GM19395 (cell line): ENCODE data around the gene LYRM9.
A peak's percentile ranks its signal among the peaks of the same experiment; 100 is the strongest.
"Not testable (repeated sequence)": the region's sequence is repeated elsewhere in the genome, so short reads cannot be mapped to it uniquely, and the experiment has no call there.

Experiments
- ATAC-seq: cut with Tn5 transposase; IDR thresholded peaks from one replicate; pipeline ENCODE4 v1.9.1; 2021; ENCODE audit warnings: mild to moderate bottlenecking, moderate library complexity; ENCODE audit not compliant: unreplicated experiment

Gene LYRM9

DNA sequence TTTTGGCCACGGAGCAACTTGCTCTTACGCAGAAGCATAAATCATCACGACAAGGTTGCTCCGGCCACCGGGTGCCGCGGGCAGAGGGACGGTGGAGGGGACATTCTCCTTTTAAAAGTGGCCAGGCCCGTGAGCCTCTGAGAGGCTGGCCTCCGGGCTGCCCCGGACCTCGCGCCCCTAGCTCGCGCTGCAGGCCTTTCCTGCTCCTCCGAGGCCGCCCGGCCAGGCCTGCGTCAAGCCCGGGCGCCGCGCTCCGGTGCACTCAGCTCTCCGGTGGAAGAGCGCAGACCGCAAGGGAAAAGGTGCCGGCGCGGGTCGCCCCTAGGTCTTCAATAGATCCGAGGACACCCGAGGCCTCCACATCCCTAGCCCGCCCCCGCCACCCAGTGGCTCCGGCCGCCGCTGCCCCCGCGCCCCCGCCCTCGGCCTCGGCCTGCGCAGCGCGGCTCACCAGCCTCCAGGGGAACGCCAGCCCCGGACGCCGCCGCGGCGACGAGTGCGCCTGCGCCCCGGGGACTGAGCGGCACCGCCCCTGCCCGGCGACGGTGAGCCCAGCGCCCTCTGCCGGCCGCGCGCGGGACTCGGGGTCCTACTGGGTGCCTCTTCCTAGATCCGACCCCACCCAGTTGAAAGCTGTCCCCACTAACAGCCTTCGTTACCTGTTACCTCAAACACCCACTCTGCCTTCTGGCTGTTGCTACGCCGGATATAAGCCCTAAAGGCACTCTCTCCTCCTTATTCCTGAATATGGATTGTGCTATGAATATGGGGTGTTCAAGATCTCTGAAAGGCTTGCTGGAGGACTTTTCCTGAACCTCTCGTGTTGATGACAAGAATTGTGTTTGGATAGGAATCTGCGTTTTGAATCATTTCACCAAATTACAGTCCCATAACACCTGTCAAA lies at the start of gene LYRM9:
Gene LYRM9, minus strand, starts transcription at position 500 of the 904 bp plus-strand sequence. CDS start 10,671 bp downstream, outside the sequence.
- ATAC-seq, result peak; percentile 89

DNA sequence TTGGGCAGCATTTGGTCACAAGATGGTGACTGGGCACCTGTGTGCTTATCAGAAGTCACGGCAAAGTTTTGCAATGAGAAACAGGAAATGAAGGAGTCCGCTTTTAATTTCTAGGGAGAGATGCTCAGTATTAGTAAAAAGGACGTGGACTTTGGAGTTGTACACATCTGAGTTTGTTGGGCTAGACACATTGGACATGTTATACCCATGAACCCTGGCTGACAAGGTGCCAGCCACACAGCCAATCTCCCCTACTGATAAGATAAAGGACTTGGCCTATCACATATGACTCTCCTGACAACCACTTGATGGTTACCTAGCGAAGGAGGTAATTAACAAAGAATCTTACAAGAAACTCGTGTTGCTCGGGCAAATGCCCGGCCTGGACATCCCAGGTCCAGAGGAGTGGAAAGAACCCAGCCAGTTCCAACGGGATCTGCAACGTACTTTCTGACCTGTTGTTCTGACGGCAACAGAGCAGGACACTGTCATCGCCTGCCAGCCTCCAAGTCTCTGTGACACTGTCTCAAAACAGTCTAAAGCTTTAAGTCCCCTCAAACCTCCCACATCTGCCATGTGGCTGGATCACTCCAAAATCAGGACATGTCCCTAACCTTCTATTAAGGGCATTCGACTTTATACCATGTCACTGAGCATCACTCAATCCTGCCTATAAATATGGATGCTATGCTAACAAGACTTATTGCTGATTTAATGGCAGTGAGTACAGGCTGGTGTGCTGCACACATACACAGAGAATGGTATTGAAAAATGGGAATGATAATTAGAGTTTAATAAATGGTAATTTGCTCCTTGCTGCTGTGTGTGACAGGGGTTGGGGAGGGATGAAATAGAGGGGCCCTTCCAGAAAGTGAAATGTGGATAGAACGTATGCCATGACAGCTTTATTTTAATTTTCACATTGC lies 47.6 kb upstream of the LYRM9 start:
- no peak for ATAC-seq

DNA sequence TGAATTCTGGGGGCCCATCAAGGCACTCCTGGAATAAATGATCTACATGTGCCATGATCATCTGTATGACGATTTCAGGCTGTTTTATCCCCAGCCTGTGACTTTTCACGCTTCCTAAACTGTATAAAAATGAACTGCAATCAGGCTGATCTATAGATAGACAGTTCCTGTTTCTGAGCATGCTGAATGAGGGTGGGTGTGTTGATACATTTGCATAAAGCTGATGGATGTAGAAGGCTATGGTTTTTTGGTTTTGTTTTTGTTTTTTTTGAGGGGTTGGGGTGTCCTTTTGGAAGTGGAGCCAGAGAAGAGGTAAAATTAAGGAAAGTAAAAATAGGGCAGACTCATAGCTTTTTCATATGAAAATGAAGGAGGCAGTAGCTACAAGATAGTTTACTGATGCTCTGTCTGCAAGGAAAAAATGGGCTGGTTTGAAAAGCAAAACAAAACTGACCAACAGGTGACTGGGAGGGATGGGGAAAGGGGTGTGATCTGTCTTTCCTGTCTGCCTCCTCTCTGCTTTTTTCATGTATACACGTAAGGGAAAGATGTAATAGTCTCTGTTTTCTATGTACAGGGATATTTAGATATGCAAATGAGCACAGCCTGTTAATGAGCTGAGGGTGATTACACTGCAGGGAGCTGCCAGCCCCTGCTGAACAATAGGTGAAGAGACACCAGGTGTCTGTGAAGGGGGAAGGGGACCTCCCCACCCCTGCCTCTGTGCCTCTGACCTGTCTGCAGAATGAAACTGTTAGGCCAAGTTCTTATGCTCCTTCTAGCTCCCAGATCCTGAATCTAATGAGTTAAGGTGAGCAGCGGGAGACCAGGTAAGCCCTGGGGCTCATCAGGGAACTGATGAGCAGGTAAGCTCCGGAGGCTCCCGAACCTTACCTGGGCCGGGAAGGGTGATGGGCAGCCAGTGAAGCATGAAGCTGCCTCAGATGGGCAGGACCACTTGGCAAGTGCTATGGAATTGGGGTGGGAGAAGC lies 46.6 kb upstream of the LYRM9 start:
- no peak for ATAC-seq

DNA sequence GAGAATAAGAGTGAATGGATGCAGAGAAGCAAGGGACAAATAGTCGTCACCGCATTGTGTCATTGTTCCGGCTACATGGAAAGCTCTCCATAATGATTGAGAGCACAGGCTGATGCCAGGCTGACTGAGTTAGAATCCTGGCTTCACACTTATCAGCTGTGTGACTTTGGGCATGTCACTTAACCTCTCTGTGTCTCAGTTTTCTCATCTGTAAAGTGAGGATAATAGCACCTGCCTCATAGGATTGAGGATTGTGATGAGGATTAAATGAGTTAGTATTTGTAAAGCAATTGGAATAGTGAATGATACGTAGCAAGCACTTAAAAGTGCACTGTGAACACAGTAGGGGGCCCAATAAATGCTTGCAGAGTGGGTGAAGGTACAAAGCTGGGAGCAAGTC lies 45.7 kb upstream of the LYRM9 start:
- ATAC-seq, result no peak

DNA sequence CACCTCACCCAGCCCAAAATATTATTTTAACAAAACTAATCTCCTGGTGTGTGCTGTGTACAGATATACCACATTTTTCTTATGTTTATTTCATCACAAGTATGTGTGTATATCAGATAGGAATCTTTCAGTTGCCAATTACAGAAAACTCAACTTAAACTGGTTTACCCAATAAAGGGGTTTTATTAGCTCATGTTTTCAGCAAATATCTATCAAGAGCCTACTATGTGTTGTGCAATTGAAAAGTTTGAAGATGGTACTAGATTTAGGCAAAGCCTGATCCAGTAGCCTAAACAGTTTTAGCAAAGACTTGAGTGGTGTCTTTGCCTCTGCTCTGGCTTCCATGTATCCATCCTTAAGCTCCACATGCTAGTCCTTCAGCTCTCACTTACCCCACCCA lies 45.1 kb upstream of the LYRM9 start:
- no peak for ATAC-seq

DNA sequence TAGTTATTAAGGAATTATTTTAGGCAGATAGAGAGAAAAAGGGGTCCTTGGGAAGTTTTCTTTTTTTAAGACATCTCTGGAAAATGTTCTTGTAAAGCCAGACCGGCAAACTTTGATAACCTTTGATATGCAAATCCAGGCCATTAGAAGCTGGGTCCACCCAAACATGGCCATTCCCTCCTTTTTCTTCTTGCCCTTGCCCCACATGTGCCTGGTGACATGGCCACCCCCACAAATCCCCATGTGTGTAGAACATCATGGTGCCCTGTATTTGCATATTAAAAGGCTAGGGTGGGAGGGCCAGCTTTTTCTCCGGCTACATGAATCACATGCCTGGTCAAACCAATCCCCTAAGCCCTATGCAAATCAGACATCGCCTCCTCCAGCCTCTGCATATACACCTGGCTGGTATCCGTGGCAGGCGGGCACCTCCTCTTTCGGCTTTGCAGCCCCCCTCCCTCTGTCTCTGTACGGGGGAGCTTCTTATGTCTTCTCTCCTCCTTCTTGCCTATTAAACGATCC lies 43.9 kb upstream of the LYRM9 start:
- ATAC-seq, result no peak

DNA sequence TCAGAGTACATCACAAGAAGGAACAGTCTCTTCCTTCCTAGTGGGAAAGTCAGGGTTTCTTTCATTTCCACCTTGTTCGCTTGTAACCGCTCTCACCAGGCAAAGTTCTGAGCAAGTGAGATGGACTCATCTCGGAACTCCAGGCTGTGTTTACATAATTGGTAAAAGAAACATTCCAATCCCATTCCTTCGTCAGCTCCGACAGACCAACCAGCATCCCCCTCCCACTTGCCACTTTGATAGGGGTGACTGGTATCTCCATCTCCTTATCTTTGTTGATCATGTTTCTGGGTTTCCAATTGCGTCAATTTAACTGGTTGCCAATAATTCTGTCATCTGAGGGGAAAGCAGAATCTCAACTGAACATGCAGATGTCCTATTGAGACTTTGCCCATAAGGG lies 36.8 kb upstream of the LYRM9 start:
- ATAC-seq, result no peak

DNA sequence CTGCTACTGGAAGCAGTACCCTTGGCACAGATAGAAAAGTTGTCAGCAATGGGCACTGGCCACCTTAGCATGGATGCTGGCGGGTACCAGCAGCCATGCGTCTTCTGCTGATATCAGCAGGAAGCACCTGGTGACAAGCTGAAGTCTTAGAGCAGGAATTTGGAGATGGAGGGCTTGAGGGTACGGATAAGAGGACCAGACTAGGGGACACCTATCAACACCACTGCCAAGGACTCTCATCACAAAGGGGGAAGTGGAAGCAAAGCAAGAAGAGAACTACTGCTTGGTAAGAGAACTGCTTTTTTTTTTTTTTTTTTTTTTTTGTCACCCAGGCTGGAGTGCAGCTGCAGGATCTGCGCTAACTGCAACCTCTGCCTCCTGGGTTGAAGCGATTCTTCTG lies 35.4 kb upstream of the LYRM9 start:
- ATAC-seq, result no peak

DNA sequence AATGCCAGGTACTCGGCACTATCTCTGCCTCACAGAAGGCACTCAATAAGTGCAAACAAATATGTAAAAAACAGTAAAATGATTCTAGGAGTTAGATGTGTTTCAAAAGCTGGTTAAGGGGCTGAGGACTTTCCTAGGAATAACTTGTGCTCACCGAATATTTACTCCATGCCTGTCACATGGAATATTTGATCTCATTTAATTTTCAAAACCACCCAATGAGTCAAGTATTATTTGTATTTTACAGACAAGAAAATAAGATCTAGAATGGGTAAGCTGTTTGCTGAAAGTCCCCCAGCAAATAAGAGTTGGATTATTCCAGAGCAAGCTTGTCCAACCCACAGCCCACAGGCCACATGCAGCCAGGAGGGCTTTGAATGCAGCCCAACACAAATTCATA lies 34.6 kb upstream of the LYRM9 start:
- ATAC-seq, result no peak

DNA sequence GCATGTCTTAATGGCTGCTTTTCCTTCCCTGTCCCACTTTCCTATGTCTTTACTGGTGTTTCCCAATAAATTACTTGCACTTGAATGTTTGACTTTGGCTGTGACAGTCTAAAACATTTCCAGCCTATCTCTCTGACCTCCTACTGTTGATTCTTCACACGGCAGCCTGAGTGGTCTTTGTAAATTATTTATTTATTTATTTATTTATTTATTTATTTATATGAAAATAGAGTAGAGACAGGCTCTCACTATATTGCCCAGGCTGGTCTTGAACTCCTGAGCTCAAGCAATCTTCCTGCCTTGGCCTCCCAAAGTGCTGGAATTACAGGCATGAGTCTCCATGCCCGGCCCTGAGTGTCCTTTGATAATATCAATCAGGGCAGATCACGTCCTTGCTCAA lies 28.4 kb upstream of the LYRM9 start:
- no peak for ATAC-seq

DNA sequence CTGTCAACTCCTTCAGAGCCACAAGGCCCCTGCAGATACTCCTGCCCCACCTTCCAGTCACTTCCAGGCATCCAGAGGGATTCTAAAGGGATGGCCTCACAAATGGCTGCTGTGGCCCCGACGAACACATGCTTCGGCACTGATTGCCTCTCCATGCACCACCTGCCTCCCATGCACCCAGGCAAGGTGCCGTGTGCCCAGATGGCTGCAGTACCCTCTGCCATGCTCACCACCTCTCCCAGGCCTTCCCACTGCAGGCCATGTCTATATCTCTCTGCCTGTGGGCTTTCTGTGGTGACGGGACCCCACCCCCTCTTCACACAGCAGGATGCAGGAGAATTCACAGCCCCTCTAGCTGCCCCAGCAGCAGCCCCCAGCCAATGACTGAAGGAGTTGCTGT lies 27.9 kb upstream of the LYRM9 start:
- ATAC-seq, result no peak

DNA sequence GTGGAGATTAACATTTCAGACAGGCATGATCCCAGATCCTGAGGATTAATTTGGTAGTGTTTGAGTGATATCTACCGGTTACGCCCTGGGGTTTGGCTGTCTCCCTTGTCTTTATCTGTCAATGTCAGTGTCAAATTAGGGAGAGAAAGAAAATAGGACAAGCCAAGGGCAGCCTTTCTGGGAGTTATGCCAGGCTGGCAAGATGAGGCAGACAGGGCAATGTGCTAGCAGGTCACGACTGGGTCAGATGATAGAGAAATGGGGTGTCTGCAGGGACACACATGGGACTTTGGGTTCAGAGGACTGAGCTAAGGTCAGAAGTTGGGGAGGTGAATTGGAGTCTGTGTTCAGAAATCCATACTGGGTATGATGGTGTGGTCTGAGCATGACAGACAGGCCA lies 27.4 kb upstream of the LYRM9 start:
- ATAC-seq, result no peak

DNA sequence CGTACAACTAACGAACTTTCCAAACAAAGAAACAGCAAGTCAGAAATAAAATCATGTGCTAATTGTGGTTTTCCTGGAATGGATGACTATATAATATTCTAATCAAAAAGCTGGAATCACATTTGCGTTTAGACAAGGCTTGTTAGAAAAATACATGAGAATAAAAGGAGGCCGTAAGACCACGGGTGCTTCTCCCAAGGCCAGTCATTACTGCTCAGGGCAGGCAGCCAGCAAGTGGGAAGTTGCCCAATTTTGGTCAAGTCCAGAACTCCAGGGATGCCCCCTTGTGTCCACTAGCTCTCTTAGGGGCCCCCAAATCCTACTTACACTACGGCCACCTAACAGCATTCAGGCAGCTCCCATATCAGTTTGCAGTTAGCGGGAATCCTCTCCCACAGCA lies 25.9 kb upstream of the LYRM9 start:
- ATAC-seq, result no peak

DNA sequence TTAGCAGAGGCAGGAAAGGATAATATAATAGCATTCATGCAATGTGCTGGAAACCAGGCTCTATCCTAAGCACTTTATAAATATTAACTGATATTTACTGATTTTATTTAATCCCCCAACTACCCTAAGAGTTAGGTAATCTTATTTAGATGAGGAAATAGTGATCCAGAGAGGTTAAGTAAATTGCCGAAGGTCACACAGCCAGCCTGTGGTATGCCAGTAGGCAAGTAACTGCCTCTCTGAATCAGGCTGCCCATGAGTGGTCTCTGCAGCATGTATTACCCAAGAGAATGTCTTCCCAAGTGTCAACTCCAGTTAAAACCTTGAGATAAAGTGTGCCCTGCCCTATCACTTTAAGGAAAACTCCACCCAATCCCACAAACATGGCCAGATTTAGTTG lies 25.3 kb upstream of the LYRM9 start:
- no peak for ATAC-seq

DNA sequence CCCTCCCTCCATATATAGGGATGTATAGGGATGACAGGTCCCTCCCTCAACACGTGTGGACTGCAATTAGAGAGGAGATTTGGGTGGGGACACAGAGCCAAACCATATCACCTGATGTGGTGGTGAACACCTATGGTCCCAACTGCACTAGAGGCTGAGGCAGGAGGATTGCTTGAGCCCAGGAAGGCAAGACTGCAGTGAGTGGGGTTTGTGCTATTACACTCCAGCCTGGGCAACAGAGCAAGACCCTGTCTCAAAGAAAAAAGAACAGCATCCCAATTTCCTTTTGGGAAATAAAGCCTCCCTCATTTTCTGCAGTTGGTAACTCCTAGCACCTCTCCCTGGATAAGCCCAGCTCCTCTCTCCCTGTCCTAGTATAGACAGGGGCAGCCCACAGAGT lies 23.8 kb upstream of the LYRM9 start:
- no peak for ATAC-seq

DNA sequence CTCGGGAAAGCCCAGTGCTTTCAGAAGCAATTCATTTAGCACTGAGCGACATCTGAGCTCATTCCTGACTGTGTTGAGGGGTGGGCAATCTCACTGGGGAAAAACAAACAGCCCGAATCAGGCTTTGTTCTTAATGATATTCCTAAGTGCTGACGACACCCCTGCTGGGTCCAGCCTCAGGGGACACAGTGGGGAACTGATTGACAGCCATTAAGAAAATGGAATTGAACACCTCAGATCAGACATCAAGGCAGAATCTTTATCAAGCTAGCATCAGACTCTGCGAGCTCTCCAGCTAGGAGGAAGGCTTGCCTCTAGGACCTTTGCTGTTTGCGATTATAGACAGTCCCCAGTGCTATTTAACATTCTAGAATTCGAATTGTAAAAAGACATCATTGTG lies 22.5 kb upstream of the LYRM9 start:
- ATAC-seq, result no peak

DNA sequence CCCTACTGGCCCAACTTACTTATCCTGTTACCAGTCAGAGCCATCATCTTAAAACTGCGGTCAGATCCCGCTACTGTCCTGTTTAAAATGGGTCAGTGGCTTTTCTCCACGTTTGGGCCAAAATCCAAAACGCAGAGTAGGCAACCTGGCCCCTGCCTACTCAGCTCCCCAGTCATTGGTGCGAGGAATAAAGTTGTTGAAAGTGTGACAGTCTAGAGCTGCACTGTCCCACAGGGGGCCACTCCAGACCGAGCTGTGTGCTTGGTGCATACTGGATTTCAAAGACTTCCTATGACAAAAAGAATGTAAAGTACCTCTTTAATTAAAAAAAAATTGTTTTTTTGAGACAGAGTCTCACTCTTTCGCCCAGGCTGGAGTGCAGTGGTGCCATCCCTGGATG lies 21.2 kb upstream of the LYRM9 start:
- ATAC-seq, result no peak

DNA sequence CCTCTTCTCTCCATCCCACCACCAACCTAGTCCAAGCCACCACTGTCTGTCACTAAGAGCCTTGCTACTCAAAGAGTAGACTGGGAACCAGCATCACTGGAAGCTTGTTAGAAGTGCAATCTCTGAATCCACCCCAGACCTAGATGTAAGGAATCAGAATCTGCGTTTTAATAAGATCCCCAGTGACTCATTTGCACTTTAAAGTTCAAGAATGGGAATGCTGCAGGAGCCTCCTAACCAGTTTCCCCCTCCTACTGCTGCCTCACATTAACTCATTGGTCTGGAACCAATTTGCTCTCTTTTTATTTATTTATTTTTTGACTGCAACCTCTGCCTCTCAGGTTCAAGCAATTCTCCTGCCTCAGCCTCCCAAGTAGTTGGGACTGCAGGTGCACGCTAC lies 19.8 kb upstream of the LYRM9 start:
- no peak for ATAC-seq

DNA sequence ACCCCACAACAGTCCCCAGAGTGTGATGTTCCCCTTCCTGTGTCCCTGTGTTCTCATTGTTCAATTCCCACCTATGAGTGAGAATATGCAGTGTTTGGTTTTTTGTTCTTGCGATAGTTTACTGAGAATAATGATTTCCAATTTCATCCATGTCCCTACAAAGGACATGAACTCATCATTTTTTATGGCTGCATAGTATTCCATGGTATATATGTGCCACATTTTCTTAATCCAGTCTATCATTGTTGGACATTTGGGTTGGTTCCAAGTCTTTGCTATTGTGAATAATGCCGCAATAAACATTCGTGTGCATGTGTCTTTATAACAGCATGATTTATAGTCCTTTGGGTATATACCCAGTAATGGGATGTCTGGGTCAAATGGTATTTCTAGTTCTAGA lies 19.1 kb upstream of the LYRM9 start:
- not testable (repeated sequence) for ATAC-seq

DNA sequence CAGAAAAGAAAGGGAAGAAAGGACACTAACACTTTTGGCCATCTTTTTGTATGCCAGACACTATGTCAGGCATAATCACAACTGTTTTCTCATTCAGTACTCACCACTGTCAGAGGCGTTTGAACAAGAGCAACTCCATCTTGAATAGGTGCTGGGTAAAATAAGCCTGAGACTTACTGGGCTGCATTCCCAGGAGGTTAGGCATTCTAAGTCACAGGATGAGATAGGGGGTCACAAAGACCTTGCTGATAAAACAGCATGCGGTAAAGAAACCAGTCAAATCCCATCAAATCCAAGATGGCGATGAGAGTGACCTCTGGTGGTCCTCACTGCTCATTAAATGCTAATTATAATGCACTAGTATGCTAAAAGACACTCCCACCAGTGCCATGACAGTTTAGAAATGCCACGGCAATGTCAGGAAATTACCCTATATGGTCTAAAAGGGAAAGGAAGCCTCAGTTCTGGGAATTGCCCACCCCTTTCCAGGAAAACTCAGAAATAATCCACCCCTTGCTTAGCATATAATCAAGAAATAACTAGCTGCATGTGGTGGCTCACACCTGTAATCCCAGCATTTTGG lies 14.9 kb upstream of the LYRM9 start:
- ATAC-seq, result no peak
